ENCODE measurements around the gene ESR2. TPM values are rescaled to one million over a fixed set of nuclear protein-coding genes. Genes with fewer than 3 reads are reported as not detected.

Gene ESR2
- total and polyA plus RNA-seq, 2 of the 8 experiments (the other 6 are each of a cell fraction or from before 2014, with no cell fraction given), result 0.19 to 0.23 TPM

GRCh38 chr14:64238631-64239030 is 55.5 kb downstream of the ESR2 start:
- DNase-seq (ENCODE audit: low read depth in 1 of 2, low spot score in 2 of 2) (no peak), FAIRE-seq (no peak)
- ChIA-PET POLR2A (ENCODE audit: partially characterized antibody) (no interaction called here), CTCF (ENCODE audit: partially characterized antibody) (interaction anchor here (0.5 to 4.7 kb wide), 3 partner anchors 23 to 697 kb away, joined by 3 to 32 read pairs (median 5); no protein-coding TSS in a partner anchor)
- no peak overlapping the region for H2BK120ac ChIP-seq (replicated peaks; ENCODE audit: low read depth, low read length)
- no peak overlapping the region for H2BK15ac ChIP-seq (ENCODE audit: low read length)
- no peak overlapping the region for H3K18ac ChIP-seq (ENCODE audit: extremely low read depth, low read length)
- H3K4me1 ChIP-seq (replicated peaks in 1 of 4; ENCODE audit: control insufficient read depth in 3 of 4, insufficient read depth in 4 of 4, low read length in 3 of 4), result 0 out of 7 replicates have a peak, but pooled peaks cover 0 to 2% (median 0%) of the 10 kb centered on the region in 4 experiments
- H3K4me3 ChIP-seq (ENCODE audit: extremely low read depth in 1 of 4, insufficient read depth in 2 of 4, low read depth in 3 of 4, low read length in 4 of 4), result no peak overlapping the region
- H3K79me2 ChIP-seq (ENCODE audit: control insufficient read depth in 1 of 2, insufficient read depth in 2 of 2, low read length in 2 of 2), result no peaks in the 10 kb centered on the region
- no peak overlapping the region for H2BK12ac ChIP-seq (ENCODE audit: low read depth, low read length)
- H2BK20ac ChIP-seq (ENCODE audit: low read length), result no peak overlapping the region
- no peaks in the 10 kb centered on the region for H3K36me3 ChIP-seq (ENCODE audit: control insufficient read depth in 2 of 4, insufficient read depth in 4 of 4, low read length in 3 of 4)
- H3K9me3 ChIP-seq (ENCODE audit: insufficient read depth in 2 of 2, low read depth in 1 of 2, low read length in 1 of 2), result no peaks in the 10 kb centered on the region
- no peak overlapping the region for H4K8ac ChIP-seq (ENCODE audit: extremely low read depth, insufficient read depth, low read length)
- no peak overlapping the region for H2AK5ac ChIP-seq (ENCODE audit: low read depth, low read length)
- H3K27me3 ChIP-seq (replicated peaks in 1 of 4; ENCODE audit: control insufficient read depth in 3 of 4, extremely low read depth in 1 of 4, insufficient read depth in 3 of 4, low read length in 3 of 4), result no peaks in the 10 kb centered on the region
- H3K14ac ChIP-seq (ENCODE audit: insufficient read length), result no peak overlapping the region
- no peak overlapping the region for H4K91ac ChIP-seq (replicated peaks; ENCODE audit: insufficient read length, low read length)
- no peak overlapping the region for H4K5ac ChIP-seq (ENCODE audit: insufficient read length, low read depth, low read length)
- no peak overlapping the region for H3K23ac ChIP-seq (ENCODE audit: insufficient read length)
- no peak overlapping the region for H3K4me2 ChIP-seq (ENCODE audit: insufficient read depth in 1 of 2, low read depth in 2 of 2, low read length in 2 of 2)
- no peaks in the 10 kb centered on the region for H3K79me1 ChIP-seq (ENCODE audit: low read depth, low read length)
- no peak overlapping the region for H3K56ac ChIP-seq (replicated peaks; ENCODE audit: insufficient read length, low read depth, low read length)
- H2AFZ ChIP-seq (ENCODE audit: low read length), result no peak overlapping the region
- no peak overlapping the region for H3K27ac ChIP-seq (ENCODE audit: low read depth, low read length)
- no peaks in the 10 kb centered on the region for H3K23me2 ChIP-seq (ENCODE audit: low read depth, low read length)
- H2BK5ac ChIP-seq (ENCODE audit: low read depth, low read length), result no peak overlapping the region
- H3K4ac ChIP-seq (replicated peaks; ENCODE audit: insufficient read length, low read depth, low read length), result no peak overlapping the region
- WGBS, 2 experiments (ENCODE audit: extremely low coverage in 1 of 2, insufficient coverage in 1 of 2, insufficient read length in 1 of 2, insufficient replicate concordance in 2 of 2, low coverage in 1 of 2, low lambda C conversion rate in 2 of 2, missing lambda C conversion rate in 1 of 2), result 71% methylated on average over 2 of the region's 2 CpGs; no CpG with 5 or more reads in 1 of the 2 experiments
- H3K9ac ChIP-seq (replicated peaks in 1 of 4; ENCODE audit: extremely low read depth in 1 of 4, low read depth in 3 of 4, low read length in 3 of 4), result no peak overlapping the region
- H4K20me1 ChIP-seq (replicated peaks in 1 of 2; ENCODE audit: control insufficient read depth in 1 of 2, insufficient read depth in 2 of 2, low read length in 2 of 2), result no peaks in the 10 kb centered on the region
- no peak for TF ChIP-seq CTBP2 (IDR thresholded peaks at IDR 0.05; ENCODE audit: borderline replicate concordance, insufficient read depth, insufficient read length, low read length)
- no peak for TF ChIP-seq CHD2 (IDR thresholded peaks at IDR 0.05; ENCODE audit: low read length)
- no peak for TF ChIP-seq CBX8 (IDR thresholded peaks at IDR 0.05; ENCODE audit: borderline replicate concordance, low read depth, low read length)
- TF ChIP-seq ATF2 (IDR thresholded peaks at IDR 0.05; ENCODE audit: low read length), result no peak
- no peak for TF ChIP-seq MAFK (IDR thresholded peaks at IDR 0.05; ENCODE audit: low read depth, low read length)
- no peak for TF ChIP-seq MAX (IDR thresholded peaks at IDR 0.05)
- no peak for TF ChIP-seq ZNF274 (IDR thresholded peaks at IDR 0.05; ENCODE audit: borderline replicate concordance, extremely low read depth, low read length)
- no peak for TF ChIP-seq BRCA1 (IDR thresholded peaks at IDR 0.05; ENCODE audit: low read depth, low read length)
- no peak for TF ChIP-seq SP2 (IDR thresholded peaks at IDR 0.05; ENCODE audit: low read length)
- no peak for TF ChIP-seq RXRA (IDR thresholded peaks at IDR 0.05; ENCODE audit: insufficient read depth, low read depth, low read length)
- TF ChIP-seq E2F6 (IDR thresholded peaks at IDR 0.05), result no peak
